GM04504 (cell line): ENCODE data around the gene IFT81.
"Not testable (repeated sequence)": the region's sequence is repeated elsewhere in the genome, so short reads cannot be mapped to it uniquely, and the experiment has no call there.

ENCODE experiments used
- DNase-seq: peaks from one replicate; pipeline ENCODE4 v3.0.0-alpha.2; 2012; ENCODE audit warnings: low read depth

The IFT81 gene

GRCh38 chr12:110108309-110109036 lies 15.7 kb upstream of the IFT81 start:
- no peak for DNase-seq

DNA sequence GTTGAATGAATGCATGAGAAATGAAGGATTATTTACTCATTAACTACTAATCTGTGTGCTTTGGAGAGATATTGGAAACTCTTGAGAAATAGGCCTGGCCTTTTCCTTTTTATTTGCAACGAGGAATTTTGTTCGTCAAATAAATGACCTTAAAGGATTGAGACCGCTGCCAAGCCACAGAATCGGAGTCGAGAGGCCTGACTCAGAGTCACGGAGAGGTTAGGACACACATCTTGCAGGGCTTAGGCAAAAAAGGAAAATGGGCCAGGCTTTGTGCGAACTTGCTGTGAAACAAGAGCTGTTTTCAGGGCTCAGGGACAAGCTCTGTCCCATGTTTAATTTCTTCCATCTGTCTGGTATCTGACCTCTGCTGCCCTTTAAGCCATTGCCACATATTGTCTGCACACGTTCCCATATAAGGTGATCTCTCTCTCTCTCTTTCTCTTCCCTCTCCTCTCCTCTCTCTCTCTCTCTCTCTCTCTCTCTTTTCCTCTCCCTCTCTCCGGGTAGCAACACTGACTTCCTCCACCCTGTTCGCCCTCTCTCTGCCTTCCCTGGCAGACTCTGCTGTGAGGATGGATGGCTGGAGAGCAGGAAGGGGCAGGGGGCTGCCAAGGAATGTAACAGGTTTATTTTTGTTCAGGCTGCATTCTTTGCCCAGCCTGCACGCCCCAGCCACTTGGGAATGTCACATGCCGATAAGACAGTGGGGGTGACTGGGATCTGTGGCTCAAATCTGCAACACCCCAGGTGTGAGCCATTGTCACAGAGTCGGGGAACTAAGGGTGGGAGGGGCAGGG lies 14.9 kb upstream of the IFT81 start:
- DNase-seq: peak; percentile 100

GRCh38 chr12:110109837-110110535 lies 14.2 kb upstream of the IFT81 start:
- no peak for DNase-seq

DNA sequence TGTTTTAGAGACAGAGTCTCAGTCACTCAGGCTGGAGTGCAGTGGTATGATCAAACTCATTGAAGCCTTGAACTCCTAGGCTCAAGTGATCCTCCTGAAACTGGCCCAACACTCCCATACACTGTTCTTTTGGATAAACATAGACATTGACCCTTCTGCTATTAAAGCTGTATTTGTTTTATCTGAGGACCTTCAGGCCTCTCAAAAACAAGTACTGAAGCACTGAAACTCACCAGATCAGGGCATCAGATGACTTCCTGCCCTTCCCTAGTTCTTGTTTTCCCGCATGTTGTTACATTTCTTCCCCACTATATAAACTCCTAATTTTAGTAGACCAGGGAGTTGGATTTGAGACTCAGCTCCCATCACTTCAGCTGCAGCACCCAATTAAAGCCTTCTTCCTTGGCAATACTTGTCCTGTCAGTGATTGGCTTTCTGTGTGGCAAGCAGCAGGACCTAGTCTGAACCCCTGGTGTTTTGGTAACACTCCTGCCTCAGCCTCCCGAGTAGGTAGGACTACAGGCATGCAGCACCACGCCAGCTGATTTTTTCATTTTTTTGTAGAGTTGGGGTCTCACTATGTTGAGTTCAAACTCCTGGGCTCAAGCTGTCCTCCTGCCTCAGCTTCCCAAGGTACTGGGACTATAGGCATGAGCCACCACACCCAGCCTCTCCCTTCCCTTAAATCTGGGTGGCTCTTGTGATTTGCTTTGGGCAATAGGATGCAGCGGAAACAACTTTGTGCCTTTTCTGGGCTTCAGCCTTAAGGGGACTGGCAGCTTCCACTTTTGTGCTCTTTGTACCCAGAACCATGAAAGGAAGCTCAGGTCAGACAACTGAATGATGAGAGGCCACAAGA lies 12.5 kb upstream of the IFT81 start:
- no peak for DNase-seq

DNA sequence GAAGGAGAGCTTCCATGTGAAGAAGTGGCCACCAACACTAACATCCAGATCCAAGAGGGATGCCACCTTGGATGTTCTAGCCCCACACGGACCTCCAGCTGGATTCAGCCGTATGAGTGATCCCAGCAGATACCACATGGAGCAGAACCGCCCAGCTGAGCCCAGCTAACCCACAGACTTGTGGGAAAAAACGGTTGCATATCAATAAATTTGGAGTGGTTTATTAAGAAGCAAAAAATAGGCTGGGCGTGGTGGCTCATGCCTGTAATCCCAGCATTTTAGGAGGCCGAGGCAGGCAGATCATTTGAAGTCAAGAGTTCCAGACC lies 11.9 kb upstream of the IFT81 start:
- DNase-seq: no peak

DNA sequence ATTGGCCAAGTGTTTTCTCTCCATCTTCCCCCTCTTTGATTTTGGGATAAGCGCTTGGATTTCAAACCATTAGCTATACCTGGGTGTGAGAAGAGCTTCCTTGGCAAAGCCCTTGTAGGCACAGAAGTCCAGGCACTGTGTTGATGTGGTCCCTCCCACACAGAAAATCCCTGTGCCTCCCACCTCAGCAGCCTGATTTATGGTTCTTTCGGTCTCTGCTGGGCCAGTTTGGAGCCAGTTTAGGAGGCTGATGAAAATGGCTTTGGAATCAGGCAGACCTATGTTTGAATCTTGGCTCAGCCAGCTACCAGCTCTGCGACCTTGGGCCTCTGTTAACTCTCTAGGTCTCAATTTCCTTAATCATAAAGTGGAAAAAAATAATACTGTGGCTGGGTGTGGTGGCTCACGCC lies 9.6 kb upstream of the IFT81 start:
- no peak for DNase-seq

GRCh38 chr12:110115675-110116074 lies 8.5 kb upstream of the IFT81 start:
- DNase-seq: no peak

DNA sequence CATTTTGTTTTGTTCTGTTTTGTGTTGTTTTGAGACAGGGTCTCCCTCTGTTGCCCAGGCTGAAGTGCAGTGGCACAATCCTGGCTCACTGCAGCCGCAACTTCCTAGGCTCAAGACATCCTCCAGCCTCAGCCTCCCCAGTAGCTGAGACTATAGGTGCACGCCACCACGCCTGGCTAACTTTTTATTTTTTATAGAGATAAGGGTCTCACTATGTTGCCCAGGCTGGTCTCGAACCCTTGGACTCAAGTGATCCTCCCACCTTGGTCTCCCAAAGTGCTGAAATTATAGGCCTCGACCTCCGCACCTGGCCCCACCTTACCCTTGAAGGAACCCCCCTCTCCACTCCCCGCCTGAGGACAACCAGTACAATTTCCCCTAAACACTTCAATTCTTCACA lies 7.5 kb upstream of the IFT81 start:
- no peak for DNase-seq

GRCh38 chr12:110117210-110117609 lies 6.9 kb upstream of the IFT81 start:
- not testable (repeated sequence) for DNase-seq

DNA sequence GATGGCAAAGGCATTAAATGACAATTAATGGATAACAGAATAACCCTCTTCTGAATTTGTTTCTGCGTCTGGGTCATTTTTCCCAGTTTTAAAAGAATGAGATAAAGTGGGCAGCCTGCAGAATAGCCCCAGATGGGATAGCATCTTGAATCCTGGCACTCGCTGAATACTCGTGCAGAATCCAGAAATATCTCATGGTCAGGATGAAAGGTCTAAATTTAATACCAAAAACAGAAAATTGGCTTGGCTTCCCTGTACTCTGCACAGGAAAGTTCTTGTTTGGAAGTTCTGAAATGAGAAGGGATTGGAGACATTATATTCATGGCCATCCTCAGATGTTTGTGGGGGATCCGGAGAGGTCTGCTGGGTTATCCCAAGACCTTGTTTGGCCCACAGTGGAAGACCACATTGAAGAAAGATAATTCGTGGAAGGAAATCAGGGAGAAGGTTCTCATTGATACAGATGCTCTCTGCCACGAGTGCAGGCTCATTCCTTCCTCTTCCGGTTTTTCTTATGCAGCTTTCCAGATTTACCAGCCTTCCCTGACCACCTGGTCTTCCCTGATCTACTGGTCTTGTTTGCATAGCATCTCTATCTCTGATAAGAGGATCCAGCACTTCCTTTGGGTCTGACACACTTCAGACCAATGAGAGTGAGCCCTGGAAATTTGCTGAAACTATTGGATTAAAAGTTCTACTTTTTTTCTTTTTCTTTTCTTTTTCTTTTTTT lies 6.0 kb upstream of the IFT81 start:
- no peak for DNase-seq

GRCh38 chr12:110122929-110123328 lies 1.2 kb upstream of the IFT81 start:
- no peak for DNase-seq

- DNase-seq: no peak
Measured at GRCh38 chr12:110123919-110124268, 263 bp upstream of the IFT81 start.

GRCh38 chr12:110126557-110126956 lies 2.4 kb downstream of the IFT81 start:
- DNase-seq: no peak

GRCh38 chr12:110134691-110135411 lies 10.7 kb downstream of the IFT81 start:
- DNase-seq: peak; percentile 82

DNA sequence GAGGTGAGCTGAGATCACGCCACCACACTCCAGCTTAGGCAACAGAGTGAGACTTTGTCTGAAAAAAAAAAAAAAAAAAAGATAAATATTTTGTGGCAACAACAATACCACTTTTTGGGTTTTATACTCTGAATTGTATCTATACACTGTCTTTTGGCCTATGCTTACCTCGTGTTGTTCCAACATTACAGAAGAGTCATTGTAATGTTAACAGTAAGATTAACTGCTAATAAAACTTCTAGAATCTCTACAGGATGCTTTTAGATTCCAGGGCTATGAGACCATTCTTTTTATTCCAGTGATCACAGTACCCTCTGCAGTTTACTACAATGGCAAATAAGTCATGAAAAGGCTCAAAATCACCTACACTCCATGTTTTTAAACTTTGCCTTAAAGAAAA lies 11.6 kb downstream of the IFT81 start:
- DNase-seq: no peak

DNA sequence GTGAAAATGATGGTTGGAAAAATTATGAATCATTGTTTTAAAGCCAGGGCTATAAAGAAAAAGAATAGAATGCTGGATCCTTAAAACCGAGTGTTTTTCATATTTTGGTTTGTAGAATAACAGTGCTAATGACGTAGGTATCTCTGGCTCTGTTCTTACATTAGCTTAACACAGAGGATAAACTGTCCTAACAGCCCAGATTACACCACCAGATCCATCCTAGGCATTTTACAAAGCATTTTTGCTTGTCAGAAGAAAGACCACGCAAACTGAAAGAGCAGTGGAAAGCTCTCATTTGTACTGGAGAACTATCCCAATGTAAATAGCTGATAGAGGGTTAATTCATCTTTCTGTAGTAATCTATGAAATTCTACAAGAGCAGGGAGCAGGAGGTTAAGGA lies 13.6 kb downstream of the IFT81 start:
- no peak for DNase-seq

GRCh38 chr12:110141389-110141788 lies 17.2 kb downstream of the IFT81 start:
- peak; percentile 79 for DNase-seq

DNA sequence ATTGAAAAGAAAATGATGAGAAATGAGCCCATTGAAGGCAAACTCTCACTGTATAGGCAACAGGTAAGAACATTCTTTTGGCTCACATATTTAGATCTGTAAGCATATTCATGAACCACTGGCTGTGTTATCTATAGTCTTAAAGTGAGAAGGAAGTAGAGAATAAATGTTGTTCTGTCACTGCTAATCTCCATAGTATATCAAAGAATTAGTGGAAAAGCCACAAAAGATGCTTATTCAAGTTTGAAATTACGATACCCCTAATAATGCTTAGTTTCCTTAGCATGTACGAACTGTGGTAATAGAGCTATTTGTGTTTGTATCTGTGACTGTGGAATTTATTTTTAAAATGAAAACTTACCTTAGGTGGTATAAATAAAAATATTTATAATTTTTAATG lies 22.8 kb downstream of the IFT81 start:
- DNase-seq: no peak

DNA sequence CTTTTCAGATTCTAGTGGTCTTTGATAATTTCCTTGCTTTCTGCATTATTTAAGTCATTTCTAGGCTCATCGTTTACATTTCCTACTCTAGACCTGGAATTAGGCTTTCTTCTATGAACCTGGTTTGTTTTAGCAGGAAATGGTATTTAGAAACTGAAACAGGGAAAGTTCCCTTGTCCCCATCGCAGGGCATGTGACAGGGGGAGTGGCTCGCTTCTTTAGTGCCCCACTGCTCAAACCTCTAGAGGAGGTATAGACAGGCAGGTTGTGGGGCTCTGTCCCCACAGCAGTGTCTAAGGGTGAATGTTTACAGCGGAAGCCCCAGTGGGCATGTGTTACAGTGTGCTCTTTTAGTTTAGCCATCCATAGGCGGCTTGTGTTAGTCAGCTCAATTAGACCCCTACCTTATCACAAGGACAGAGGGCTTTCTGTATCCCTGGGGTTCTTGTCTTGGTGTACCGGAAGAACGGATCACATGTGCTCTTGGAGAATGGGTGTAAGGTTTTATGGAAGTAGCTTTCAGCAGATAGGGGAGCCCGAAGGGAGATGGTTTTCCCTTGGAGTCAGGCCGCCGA lies 25.0 kb downstream of the IFT81 start:
- DNase-seq: no peak

- DNase-seq: no peak
Measured at GRCh38 chr12:110156766-110157165, 32.6 kb downstream of the IFT81 start.

DNA sequence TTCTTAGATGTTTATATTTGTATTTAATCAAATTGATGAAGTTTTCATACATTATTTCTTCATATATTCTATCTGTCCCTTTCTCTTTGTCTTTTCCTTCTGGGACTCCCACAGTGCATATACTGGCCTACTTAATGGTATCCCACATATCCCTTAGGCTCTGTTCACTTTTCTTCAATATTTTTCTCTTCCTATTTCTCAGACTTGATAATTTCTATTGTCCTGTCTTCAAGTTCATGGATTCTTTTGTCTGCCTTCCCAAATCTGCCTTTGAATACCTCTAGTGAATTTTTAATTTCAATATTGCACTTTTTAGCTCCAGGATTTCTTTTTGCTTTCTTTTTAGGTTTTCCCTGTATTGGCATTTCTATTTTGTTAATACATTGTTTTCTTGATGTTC lies 33.4 kb downstream of the IFT81 start:
- DNase-seq: no peak
